NT2/D1 (cell line): Measurements from ENCODE around the gene LDLRAD3.

Source experiments
- DNase-seq: peaks from one replicate; pipeline ENCODE4 v3.0.0-alpha.2; 2011; ENCODE audit warnings: low read depth, low spot score
- H3K27me3 ChIP-seq: 2 replicates; pipeline ENCODE4 v1.6.0; 2011; ENCODE audit warnings: mild to moderate bottlenecking; ENCODE audit not compliant: insufficient read length, insufficient read depth
- H3K36me3 ChIP-seq: 2 replicates; pipeline ENCODE4 v1.6.1; 2011; ENCODE audit warnings: mild to moderate bottlenecking, low read length, mixed read lengths; ENCODE audit not compliant: insufficient read depth, insufficient read length
- H3K4me1 ChIP-seq: 2 replicates; pipeline ENCODE4 v1.5.1; 2011; ENCODE audit not compliant: insufficient read depth, insufficient read length
- H3K4me3 ChIP-seq: 2 replicates; pipeline ENCODE4 v1.5.1; 2011; ENCODE audit warnings: low read depth; ENCODE audit not compliant: insufficient read length
- H3K9ac ChIP-seq: 2 replicates; pipeline ENCODE4 v1.6.0; 2011; ENCODE audit warnings: low read depth; ENCODE audit not compliant: insufficient read length
- H3K9me3 ChIP-seq: 2 replicates; pipeline ENCODE4 v1.5.1; 2011; ENCODE audit warnings: mild to moderate bottlenecking, low read length; ENCODE audit not compliant: insufficient read depth
- SUZ12 ChIP-seq: IDR thresholded peaks from 2 replicates; pipeline ENCODE4 v1.6.1; 2011; ENCODE audit not compliant: insufficient read length, insufficient read depth; ENCODE audit errors: extremely low read depth
- YY1 ChIP-seq: IDR thresholded peaks from 2 replicates; pipeline ENCODE4 v1.6.1; 2011; ENCODE audit not compliant: insufficient read length, insufficient read depth
- ZNF274 ChIP-seq: IDR thresholded peaks from 2 replicates; pipeline ENCODE4 v1.6.1; 2011; ENCODE audit warnings: mild to moderate bottlenecking, low read depth, low read length

LDLRAD3 gene

DNA sequence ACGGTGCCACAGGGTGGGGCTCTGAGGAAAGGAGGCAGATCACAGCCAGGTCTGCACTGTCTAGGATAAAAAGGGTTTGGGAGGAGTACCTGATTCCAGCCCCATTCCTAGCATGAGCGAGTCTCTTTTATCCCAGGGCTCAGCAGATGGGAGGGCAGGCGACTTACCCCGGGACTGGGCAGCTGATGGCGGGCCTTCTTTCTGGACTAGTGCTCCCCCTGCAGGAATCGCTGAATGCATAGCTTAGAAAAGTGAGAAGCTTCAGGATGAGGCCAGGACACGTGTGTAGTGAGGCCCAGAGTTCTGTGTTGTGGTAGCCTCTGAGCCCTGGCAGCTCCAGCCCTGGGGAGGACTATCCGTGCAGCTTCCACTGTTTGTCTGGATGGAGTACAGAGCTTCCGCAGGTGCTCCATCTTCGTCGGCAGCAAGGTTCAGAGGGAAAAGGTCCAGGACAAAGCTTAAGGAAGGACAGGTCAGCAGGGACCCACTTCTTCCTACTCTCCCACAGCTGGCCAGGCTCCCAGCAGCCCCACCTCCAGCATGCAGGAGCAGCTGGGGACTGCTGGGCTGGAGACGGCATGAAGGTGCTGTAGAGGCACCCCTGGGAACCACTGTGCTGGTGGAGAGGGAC, 315.0 kb downstream of the LDLRAD3 start:
- no peak for TF ChIP-seq YY1
- H3K27me3 ChIP-seq = no peaks in the 10 kb centered on the region
- no peak overlapping the region for H3K4me3 ChIP-seq
- H3K36me3 ChIP-seq = no peaks in the 10 kb centered on the region
- peaks cover 8% of the 10 kb centered on the region for H3K4me1 ChIP-seq
- H3K9me3 ChIP-seq = peaks cover 8% of the 10 kb centered on the region; the same call in 1 of the 2 replicates
- peak; percentile 51 for DNase-seq
- H3K9ac ChIP-seq = peak overlapping the region; percentile 62

DNA sequence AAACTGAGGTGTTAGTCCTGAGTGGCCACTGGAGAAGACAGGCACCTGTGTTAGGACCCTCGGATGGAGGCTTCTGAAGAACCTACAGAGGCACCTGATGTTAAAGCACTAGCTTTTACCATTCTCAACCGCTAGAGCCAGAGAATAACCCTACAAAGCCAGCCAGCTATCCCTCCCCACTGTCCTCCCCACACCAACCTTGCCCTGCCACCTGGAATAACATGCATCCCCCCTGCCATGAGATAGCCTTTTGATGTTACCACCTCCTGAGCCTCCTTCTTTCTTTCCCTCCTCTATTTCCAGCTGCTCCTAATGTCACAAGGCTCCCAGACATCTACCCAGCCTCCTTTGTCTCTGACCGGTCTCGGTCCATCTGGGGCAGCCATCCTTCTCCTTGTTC, 317.2 kb downstream of the LDLRAD3 start:
- Histone ChIP-seq H3K4me1 (peaks cover 8% of the 10 kb centered on the region), H3K9me3 (peaks cover 5% of the 10 kb centered on the region; the same call in 1 of the 2 replicates), H3K9ac (no peak overlapping the region), H3K36me3 (no peaks in the 10 kb centered on the region), H3K4me3 (no peak overlapping the region), H3K27me3 (no peaks in the 10 kb centered on the region)
- no peak for TF ChIP-seq YY1
- no peak for TF ChIP-seq ZNF274
- TF ChIP-seq SUZ12 = no peak
- no peak for DNase-seq

DNA sequence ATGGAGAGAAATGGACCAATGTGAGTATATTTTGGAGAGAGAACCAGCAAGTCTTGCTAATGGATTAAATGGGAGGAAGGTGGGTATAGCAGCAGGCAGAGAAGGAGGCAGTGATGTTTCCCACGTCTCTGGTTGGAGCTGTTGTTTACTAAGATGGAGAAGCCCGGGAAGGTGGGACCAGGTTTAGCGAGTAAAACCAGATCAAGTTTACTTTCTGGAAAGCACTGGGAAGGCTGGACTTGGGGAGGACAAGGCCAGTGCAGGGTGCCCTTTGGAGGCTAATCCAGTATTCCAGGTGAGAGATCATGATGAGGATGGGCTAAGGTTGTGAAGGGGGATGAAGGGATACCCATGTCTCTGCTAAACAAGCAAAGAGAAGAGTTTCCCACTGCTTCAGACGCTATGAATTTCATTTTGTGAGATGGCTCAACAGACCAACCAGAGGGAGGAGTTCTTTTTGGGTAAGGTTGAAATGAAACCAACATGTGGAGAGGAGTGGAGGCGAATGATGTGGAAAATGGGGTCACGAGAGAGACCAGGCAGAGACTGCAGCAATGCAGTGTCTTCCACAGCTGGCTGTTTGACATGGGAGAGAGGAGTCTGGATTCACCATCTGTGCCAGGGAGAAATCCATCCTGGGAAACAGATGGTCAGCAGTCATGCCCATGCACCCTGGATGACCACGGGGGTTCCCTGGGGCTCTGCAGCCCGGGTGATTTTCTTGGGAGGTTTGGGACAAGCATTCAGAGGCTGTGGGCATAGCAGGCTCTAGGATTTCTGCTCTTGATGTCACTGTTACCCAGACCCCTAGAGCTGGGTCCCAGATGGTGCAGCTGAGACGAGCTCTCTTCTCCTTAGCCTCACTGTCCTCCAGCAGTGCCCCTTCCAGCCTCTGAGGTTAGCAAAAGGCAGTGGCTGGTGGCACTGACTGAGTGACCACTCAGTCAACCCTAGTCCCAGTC, 320.4 kb downstream of the LDLRAD3 start:
- no peak overlapping the region for H3K9ac ChIP-seq
- peaks cover 8% of the 10 kb centered on the region for H3K4me1 ChIP-seq
- TF ChIP-seq YY1 = no peak
- TF ChIP-seq SUZ12 = no peak
- TF ChIP-seq ZNF274 = no peak
- H3K9me3 ChIP-seq = no peaks in the 10 kb centered on the region
- no peaks in the 10 kb centered on the region for H3K27me3 ChIP-seq
- no peaks in the 10 kb centered on the region for H3K36me3 ChIP-seq
- no peak for DNase-seq
- H3K4me3 ChIP-seq = no peak overlapping the region

DNA sequence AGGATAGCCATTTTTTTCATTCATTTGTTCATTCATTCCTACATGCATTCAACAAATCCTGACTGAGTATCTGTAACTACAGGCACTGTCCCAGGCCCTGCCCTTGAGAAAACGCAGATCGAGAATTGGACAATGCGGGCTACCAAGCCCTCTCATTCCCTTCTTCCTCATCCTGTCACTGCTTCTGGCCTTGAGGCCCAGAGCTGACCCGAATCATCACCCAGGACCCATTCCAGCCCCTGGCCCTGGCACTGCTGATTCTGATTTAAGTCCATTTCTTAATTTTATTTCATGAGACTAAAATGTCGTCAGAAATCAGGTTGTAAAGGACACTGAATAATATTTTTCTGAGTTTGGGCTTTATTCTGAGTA, 321.1 kb downstream of the LDLRAD3 start:
- H3K4me1 ChIP-seq = peaks cover 3% of the 10 kb centered on the region
- H3K36me3 ChIP-seq = no peaks in the 10 kb centered on the region
- H3K9me3 ChIP-seq = no peaks in the 10 kb centered on the region
- TF ChIP-seq SUZ12 (no peak), ZNF274 (no peak), YY1 (no peak)
- H3K27me3 ChIP-seq = no peaks in the 10 kb centered on the region
- no peak overlapping the region for H3K9ac ChIP-seq
- H3K4me3 ChIP-seq = no peak overlapping the region
- no peak for DNase-seq

DNA sequence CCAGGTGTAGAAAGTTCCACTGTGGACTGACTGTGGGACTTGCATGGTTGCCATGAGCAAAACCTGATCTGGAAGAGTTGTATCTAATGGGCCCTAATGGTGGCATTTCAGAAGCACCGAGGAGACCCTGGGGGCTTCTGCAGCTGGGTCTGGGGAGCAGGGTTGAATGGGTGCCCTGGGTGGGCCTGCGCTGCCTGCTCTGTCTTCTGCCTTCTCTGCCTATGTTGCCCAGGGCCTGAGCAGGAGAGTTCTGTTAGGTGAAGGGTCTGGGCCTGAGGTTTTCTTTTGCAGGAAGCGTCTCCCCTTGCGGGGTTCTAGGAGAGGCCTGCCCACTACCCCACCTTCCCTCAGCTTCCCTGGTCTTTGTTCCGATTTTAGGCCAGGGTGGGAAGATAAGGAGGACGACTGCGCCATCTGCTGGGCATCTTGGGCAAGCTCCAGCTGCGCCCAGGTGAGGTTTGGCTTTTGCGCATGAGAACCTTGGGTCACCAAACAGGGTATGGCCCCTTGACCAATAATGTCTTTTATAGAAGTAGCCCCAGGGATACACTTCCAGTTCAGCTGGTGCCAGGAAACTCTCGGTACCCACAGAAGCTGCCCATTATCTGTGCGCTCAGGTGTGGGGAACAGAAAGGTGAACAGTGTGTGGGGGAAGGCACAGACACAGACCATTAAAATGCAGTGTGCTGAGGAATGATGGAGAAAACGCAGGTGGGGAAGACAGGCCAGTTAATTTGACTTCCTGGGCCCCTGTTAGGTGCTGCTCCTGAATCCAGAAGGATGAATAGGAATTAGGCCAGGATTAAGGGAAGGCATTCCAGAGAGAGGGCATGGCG, 322.1 kb downstream of the LDLRAD3 start:
- Histone ChIP-seq H3K9ac (peak overlapping the region; percentile 18), H3K4me1 (peaks cover 3% of the 10 kb centered on the region), H3K27me3 (no peaks in the 10 kb centered on the region), H3K36me3 (peaks cover under 1% of the 10 kb centered on the region), H3K4me3 (no peak overlapping the region), H3K9me3 (no peaks in the 10 kb centered on the region)
- TF ChIP-seq ZNF274 = no peak
- TF ChIP-seq YY1 = no peak
- TF ChIP-seq SUZ12 = no peak
- peak; percentile 71 for DNase-seq

DNA sequence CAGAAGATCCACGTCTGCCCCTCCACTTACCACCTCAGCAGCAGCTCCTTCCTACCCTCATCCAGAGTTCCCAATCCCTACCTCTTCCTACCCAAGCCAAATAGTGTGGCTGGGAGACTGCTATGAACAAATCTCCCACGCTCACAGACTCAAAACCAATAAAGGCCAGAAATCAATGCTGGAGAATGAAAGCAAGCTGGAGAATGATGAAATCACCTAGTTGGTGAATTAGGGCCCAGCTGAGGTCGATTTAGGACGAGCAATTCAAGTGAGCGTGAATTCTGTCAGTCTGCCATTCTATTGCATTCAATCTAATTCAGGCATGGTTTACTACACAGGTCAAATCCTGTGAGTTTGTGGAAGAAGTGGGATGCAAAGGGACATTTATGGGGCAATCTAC, 322.9 kb downstream of the LDLRAD3 start:
- Histone ChIP-seq H3K9me3 (no peaks in the 10 kb centered on the region), H3K4me3 (no peak overlapping the region), H3K4me1 (peaks cover 1% of the 10 kb centered on the region), H3K27me3 (no peaks in the 10 kb centered on the region), H3K36me3 (peaks cover 8% of the 10 kb centered on the region), H3K9ac (peak overlapping the region; percentile 18)
- DNase-seq = no peak
- TF ChIP-seq SUZ12 = no peak
- TF ChIP-seq YY1 = no peak
- no peak for TF ChIP-seq ZNF274
